Thyroid gland (tissue), 4 donors: ENCODE results near the gene FHIT. TPM values are rescaled to one million over a fixed set of nuclear protein-coding genes. Genes with fewer than 3 reads are reported as not detected.

Experiments
- DNase-seq, 2 donors: peaks; one replicate each; pipeline ENCODE4 v3.0.0-alpha.2; 2019
- H3K27ac ChIP-seq, 3 donors: fragments of 200-600 bp; sonication (generic); 1 replicate in 2 of 3; 2 replicates in 1 of 3; pipeline ENCODE4 v1.5.1; 2016 to 2019; ENCODE audit warnings: mild to moderate bottlenecking in 1 of 3, moderate library complexity in 1 of 3
- H3K27me3 ChIP-seq: fragments of 200-600 bp; sonication (generic); one replicate; pipeline ENCODE4 v1.5.1; 2019
- H3K36me3 ChIP-seq, 2 donors: fragments of 200-600 bp; sonication (generic); one replicate each; pipeline ENCODE4 v1.5.1; 2016 to 2019
- H3K4me1 ChIP-seq, 2 donors: fragments of 200-600 bp; sonication (generic); one replicate each; pipeline ENCODE4 v1.5.1; 2017 to 2019
- H3K4me3 ChIP-seq, 3 donors: fragments of 200-600 bp; sonication (generic); replicated peaks in 1 of 3; 1 replicate in 2 of 3; 2 replicates in 1 of 3; pipeline ENCODE4 v1.5.1; 2016; ENCODE audit warnings: mild to moderate bottlenecking in 1 of 3
- H3K9me3 ChIP-seq: fragments of 200-600 bp; sonication (generic); one replicate; pipeline ENCODE4 v1.5.1; 2017
- CTCF ChIP-seq, 6 experiments: fragments of 200-600 bp in 3 of 6; fragments of 450-650 bp in 3 of 6; sonication (generic) in 3 of 6; IDR thresholded peaks; one replicate each; pipeline ENCODE4 v1.5.1; 2016 to 2019; ENCODE audit warnings: antibody characterized with exemption in 6 of 6, mild to moderate bottlenecking in 2 of 6, inconsistent platforms in 1 of 6, moderate library complexity in 1 of 6
- POLR2A ChIP-seq, 2 donors: fragments of 450-650 bp; IDR thresholded peaks; one replicate each; pipeline ENCODE4 v1.6.1; 2017; ENCODE audit warnings: antibody characterized with exemption in 2 of 2, mild to moderate bottlenecking in 2 of 2, moderate library complexity in 1 of 2
- WGBS, 2 donors: methylation state at CpG; one replicate each; pipeline ENCODE4 v1.1.5; 2017; 5-methylcytosine and 5-hydroxymethylcytosine counted together
- intact Hi-C: fragments of 100-400 bp; cut with DNase I; formaldehyde crosslinking; loops from one replicate; pipeline ENCODE4 v1.15.1; 2023
- total RNA-seq, 4 donors: library from RNA; depleted of rRNA; stranded (reverse); fragments of >200 nt; gene quantifications; one replicate each; pipeline ENCODE4 v1.2.3, GENCODE V29; 2016

FHIT gene
- total RNA-seq, 4 donors from 2014 or later = 12.2 to 18.9 (median 16.2) TPM

GRCh38 chr3:60274646-60275045 is 976.6 kb downstream of the FHIT start:
- no peaks in the 10 kb centered on the region for H3K36me3 ChIP-seq
- no peaks in the 10 kb centered on the region for H3K9me3 ChIP-seq
- H3K27ac ChIP-seq = no peak overlapping the region
- TF ChIP-seq CTCF (IDR thresholded peaks at IDR 0.05) = no peak
- no peak for TF ChIP-seq POLR2A (IDR thresholded peaks at IDR 0.05)
- H3K27me3 ChIP-seq = no peaks in the 10 kb centered on the region
- no peak overlapping the region for H3K4me3 ChIP-seq
- no peaks in the 10 kb centered on the region for H3K4me1 ChIP-seq
- DNase-seq = no peak
- intact Hi-C loops = no loop called here

GRCh38 chr3:60274098-60274497 is 977.2 kb downstream of the FHIT start:
- H3K27ac ChIP-seq = no peak overlapping the region
- no peak for DNase-seq
- no peaks in the 10 kb centered on the region for H3K36me3 ChIP-seq
- H3K9me3 ChIP-seq = no peaks in the 10 kb centered on the region
- no peak overlapping the region for H3K4me3 ChIP-seq
- no peaks in the 10 kb centered on the region for H3K27me3 ChIP-seq
- intact Hi-C loops = no loop called here
- 84 to 90% methylated on average over 2 of the region's 2 CpGs for WGBS, 2 donors
- no peak for TF ChIP-seq CTCF (IDR thresholded peaks at IDR 0.05)
- TF ChIP-seq POLR2A (IDR thresholded peaks at IDR 0.05) = no peak
- H3K4me1 ChIP-seq = no peaks in the 10 kb centered on the region

- H3K9me3 ChIP-seq = no peaks in the 10 kb centered on the region
- H3K27me3 ChIP-seq = no peaks in the 10 kb centered on the region
- no peak overlapping the region for H3K27ac ChIP-seq
- 95 to 97% methylated on average over 7 of the region's 7 CpGs for WGBS, 2 donors
- no peaks in the 10 kb centered on the region for H3K36me3 ChIP-seq
- no peak overlapping the region for H3K4me3 ChIP-seq
- intact Hi-C loops = no loop called here
- no peak for DNase-seq
- H3K4me1 ChIP-seq = no peaks in the 10 kb centered on the region
- no peak for TF ChIP-seq CTCF (IDR thresholded peaks at IDR 0.05)
These were observed 981.4 kb downstream of the FHIT start for GRCh38 chr3:60269829-60270266.

GRCh38 chr3:60269377-60269776 is 981.9 kb downstream of the FHIT start:
- Histone ChIP-seq H3K36me3 (no peaks in the 10 kb centered on the region), H3K27me3 (no peaks in the 10 kb centered on the region), H3K4me3 (no peak overlapping the region), H3K4me1 (no peaks in the 10 kb centered on the region), H3K9me3 (no peaks in the 10 kb centered on the region), H3K27ac (no peak overlapping the region)
- WGBS, 2 donors = 95% methylated on average over 1 of the region's 1 CpG
- no peak for TF ChIP-seq CTCF (IDR thresholded peaks at IDR 0.05)
- no peak for TF ChIP-seq POLR2A (IDR thresholded peaks at IDR 0.05)
- intact Hi-C loops = no loop called here
- DNase-seq = no peak

GRCh38 chr3:60268123-60268522 is 983.1 kb downstream of the FHIT start:
- Histone ChIP-seq H3K4me3 (no peak overlapping the region), H3K9me3 (no peaks in the 10 kb centered on the region), H3K36me3 (no peaks in the 10 kb centered on the region), H3K27ac (no peak overlapping the region), H3K27me3 (no peaks in the 10 kb centered on the region), H3K4me1 (no peaks in the 10 kb centered on the region)
- 35 to 40% methylated on average over 2 of the region's 2 CpGs for WGBS, 2 donors
- intact Hi-C loops = no loop called here
- TF ChIP-seq POLR2A (IDR thresholded peaks at IDR 0.05) = no peak
- TF ChIP-seq CTCF (IDR thresholded peaks at IDR 0.05) = no peak
- DNase-seq = no peak
